Lower leg skin (tissue), 4 donors: ENCODE results near the gene ATP2B3. TPM values are rescaled to one million over a fixed set of nuclear protein-coding genes. Genes with fewer than 3 reads are reported as not detected.

Experiments used
- DNase-seq, 2 donors: peaks; one replicate each; pipeline ENCODE4 v3.0.0-alpha.2; 2019; ENCODE audit warnings: low spot score in 2 of 2
- H3K4me3 ChIP-seq: fragments of 200-600 bp; sonication (generic); 2 replicates; pipeline ENCODE4 v1.5.1; 2017; ENCODE audit warnings: mild to moderate bottlenecking, low read depth; ENCODE audit not compliant: poor library complexity, severe bottlenecking
- POLR2A ChIP-seq, 2 donors: fragments of 450-650 bp; IDR thresholded peaks; one replicate each; pipeline ENCODE4 v1.6.1; 2016 to 2017; ENCODE audit warnings: antibody characterized with exemption in 2 of 2, mild to moderate bottlenecking in 1 of 2, moderate library complexity in 1 of 2
- WGBS, 2 donors: methylation state at CpG; one replicate each; pipeline ENCODE4 v1.1.5; 2018; 5-methylcytosine and 5-hydroxymethylcytosine counted together
- intact Hi-C: fragments of 100-400 bp; cut with DNase I; formaldehyde crosslinking; loops from one replicate; pipeline ENCODE4 v1.15.0; 2023; ENCODE audit warnings: low total_unique reads
- total RNA-seq, 4 donors: library from RNA; depleted of rRNA; stranded (reverse); fragments of >200 nt; gene quantifications; one replicate each; pipeline ENCODE4 v1.1.0, GENCODE V29; 2016
- TF ChIP-seq, protein P1 (sequence below), 3 donors: fragments of 450-650 bp; IDR thresholded peaks; one replicate each; pipeline ENCODE4 v1.5.1; 2016; ENCODE audit warnings: antibody characterized with exemption in 3 of 3, mild to moderate bottlenecking in 3 of 3, moderate library complexity in 2 of 3

Gene ATP2B3
- total RNA-seq, 4 donors from 2014 or later: 0.07 TPM; not detected in 3

- WGBS, 2 donors: 90% methylated on average over 5 of the region's 7 CpGs; no CpG with 5 or more reads in 1 of the 2 donors
- no peak for DNase-seq
- TF ChIP-seq POLR2A (IDR thresholded peaks at IDR 0.05): no peak
- TF ChIP-seq, protein P1, sequence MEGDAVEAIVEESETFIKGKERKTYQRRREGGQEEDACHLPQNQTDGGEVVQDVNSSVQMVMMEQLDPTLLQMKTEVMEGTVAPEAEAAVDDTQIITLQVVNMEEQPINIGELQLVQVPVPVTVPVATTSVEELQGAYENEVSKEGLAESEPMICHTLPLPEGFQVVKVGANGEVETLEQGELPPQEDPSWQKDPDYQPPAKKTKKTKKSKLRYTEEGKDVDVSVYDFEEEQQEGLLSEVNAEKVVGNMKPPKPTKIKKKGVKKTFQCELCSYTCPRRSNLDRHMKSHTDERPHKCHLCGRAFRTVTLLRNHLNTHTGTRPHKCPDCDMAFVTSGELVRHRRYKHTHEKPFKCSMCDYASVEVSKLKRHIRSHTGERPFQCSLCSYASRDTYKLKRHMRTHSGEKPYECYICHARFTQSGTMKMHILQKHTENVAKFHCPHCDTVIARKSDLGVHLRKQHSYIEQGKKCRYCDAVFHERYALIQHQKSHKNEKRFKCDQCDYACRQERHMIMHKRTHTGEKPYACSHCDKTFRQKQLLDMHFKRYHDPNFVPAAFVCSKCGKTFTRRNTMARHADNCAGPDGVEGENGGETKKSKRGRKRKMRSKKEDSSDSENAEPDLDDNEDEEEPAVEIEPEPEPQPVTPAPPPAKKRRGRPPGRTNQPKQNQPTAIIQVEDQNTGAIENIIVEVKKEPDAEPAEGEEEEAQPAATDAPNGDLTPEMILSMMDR (IDR thresholded peaks at IDR 0.05): no peak
- no peak overlapping the region for H3K4me3 ChIP-seq
- intact Hi-C loops: no loop called here
Observed at GRCh38 chrX:153498453-153498852, 19.0 kb upstream of the ATP2B3 start.

DNA sequence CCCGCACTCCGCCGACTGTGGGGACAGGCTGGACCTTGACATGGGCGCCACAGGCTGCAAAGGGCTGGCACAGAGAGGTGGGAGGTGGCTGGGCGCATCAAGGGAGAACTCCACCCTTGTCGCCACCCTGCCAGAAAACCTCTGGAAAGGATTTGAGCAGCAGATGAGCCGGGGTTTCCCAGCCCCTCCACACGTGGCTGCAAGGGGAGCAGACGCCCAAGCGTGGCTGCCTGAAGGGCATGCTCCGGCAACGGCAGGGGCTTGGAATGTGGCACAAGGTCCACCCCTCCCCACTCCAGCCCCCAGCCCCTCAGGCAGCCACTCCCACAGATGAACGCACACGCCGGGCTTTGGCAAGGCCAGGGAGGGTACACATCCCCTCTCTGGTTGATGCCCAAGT, 18.1 kb upstream of the ATP2B3 start:
- DNase-seq: no peak
- intact Hi-C loops: no loop called here
- WGBS, 2 donors: 20 to 53% methylated on average over 3 to 11 of the region's 15 CpGs
- TF ChIP-seq, protein P1 (IDR thresholded peaks at IDR 0.05): no peak
- no peak for TF ChIP-seq POLR2A (IDR thresholded peaks at IDR 0.05)
- no peak overlapping the region for H3K4me3 ChIP-seq

- TF ChIP-seq, protein P1 (IDR thresholded peaks at IDR 0.05): no peak
- no peak for TF ChIP-seq POLR2A (IDR thresholded peaks at IDR 0.05)
- intact Hi-C loops: loop anchor here (10.0 kb wide), 1 partner anchor 535 kb away; no protein-coding TSS in a partner anchor
- DNase-seq: no peak
- 63% methylated on average over 17 of the region's 17 CpGs; no CpG with 5 or more reads in 1 of the 2 donors for WGBS, 2 donors
- H3K4me3 ChIP-seq: no peak overlapping the region
Observed at GRCh38 chrX:153499876-153500275, 17.6 kb upstream of the ATP2B3 start.

DNA sequence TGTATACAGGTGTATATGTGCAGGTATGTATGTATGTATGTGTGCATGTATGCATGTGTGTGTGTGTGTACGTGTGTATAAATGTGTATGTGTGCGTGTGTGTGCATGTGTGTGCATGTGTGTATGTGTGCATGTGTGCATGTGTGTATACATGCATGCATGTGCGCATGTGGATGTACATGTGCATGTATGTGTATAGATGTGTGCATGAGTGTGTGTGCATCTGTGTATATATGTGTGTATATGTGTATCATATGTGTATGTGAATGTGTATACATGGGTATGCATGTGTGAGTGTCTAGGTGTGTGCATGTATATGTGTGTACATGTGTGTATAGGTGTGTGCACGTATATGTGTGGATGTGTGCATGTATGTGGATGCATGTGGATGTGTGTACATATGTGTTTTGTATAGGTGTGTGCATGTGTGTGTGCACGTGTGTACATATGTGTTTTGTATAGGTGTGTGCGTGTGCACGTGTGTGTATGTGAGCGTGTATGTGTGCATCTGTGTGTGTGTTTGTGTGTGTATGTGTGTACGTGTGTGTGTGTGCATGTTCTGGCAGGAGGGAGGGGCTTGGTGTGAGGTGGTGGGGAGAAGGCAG, 16.7 kb upstream of the ATP2B3 start:
- DNase-seq: no peak
- TF ChIP-seq, protein P1 (IDR thresholded peaks at IDR 0.05): no peak
- TF ChIP-seq POLR2A (IDR thresholded peaks at IDR 0.05): no peak
- WGBS, 2 donors: 83 to 88% methylated on average over 9 of the region's 9 CpGs
- intact Hi-C loops: loop anchor here (10.0 kb wide), 1 partner anchor 536 kb away; no protein-coding TSS in a partner anchor
- H3K4me3 ChIP-seq: no peak overlapping the region

- H3K4me3 ChIP-seq: no peak overlapping the region
- intact Hi-C loops: loop anchor here (10.0 kb wide), 1 partner anchor 537 kb away; no protein-coding TSS in a partner anchor
- WGBS, 2 donors: 20 to 68% methylated on average over 2 to 8 of the region's 8 CpGs
- DNase-seq: no peak
- no peak for TF ChIP-seq POLR2A (IDR thresholded peaks at IDR 0.05)
- TF ChIP-seq, protein P1 (IDR thresholded peaks at IDR 0.05): no peak
Observed at GRCh38 chrX:153501530-153501929, 15.9 kb upstream of the ATP2B3 start.
